NCI-H2081 (cell line): ENCODE measurements around the gene REX1BD.
A peak's percentile ranks its signal among the peaks of the same experiment; 100 is the strongest.
"Not testable (repeated sequence)": the region's sequence is repeated elsewhere in the genome, so short reads cannot be mapped to it uniquely, and the experiment has no call there.

Experiments used
- DNase-seq, 2 experiments: peaks; one replicate each; lab custom pipeline; 2025; lab: John Stamatoyannopoulos, UW

Gene REX1BD

GRCh38 chr19:18588611-18589379 is at the start of gene REX1BD:
REX1BD (plus strand) TSS chr19:18588798; CDS start chr19:18588802, 4 bp downstream.
- peak; percentile 63 to 65 for DNase-seq

GRCh38 chr19:18539372-18539771 is 49.2 kb upstream of the REX1BD start:
- no peak for DNase-seq

- not testable (repeated sequence) for DNase-seq
Measured at GRCh38 chr19:18540200-18540599, 48.4 kb upstream of the REX1BD start.

GRCh38 chr19:18541258-18541991 is 47.2 kb upstream of the REX1BD start:
- no peak for DNase-seq

DNA sequence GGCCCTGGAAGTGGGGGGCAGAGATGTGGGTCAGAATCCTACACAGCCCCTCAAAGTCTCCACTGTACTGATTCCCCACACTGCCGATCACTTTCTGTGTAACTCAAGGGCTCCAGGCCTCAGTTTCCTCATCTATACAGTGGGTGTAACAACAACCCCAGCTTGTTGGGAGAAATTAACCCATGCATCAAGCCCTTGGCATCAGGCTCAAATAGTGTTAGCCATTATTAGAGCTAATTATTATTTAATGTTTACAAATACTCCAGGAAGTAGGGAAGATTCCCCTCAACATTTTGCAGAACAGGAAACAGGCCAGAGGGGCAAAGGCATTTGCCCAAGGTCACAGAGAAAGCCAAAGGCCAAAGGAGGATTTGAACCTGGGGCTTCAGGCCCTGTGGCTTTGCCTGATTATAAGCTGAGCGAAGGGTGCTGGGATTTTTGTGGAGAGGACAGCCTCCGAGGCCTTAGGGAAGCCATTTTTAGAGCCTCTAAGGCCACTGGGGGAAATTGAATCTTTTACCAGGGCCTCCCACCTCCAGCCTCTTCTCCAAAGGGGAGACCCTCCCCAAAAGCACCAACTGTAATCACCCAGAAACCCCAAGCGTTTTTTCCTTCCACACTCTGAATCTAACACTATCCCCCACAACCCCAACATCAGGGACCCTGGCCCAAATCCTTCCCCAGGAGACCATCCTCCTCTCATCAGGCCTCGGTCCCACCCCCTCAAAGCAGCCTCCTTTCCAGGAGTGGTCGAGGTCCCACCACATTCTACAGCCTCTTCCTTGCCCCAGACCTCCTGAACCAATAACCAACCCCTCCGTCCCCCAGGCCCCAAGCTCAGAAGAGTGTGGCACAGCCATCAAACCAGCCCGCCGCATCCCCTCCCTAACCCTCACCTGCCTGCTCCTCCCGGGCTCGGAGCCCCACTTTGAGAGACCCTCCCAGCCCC is 46.3 kb upstream of the REX1BD start:
- DNase-seq = no peak

GRCh38 chr19:18542941-18543813 is 45.4 kb upstream of the REX1BD start, which contains the start of gene FKBP8:
FKBP8 (minus strand) TSS chr19:18543573; CDS start chr19:18541970, 1,603 bp downstream.
- DNase-seq = peak; percentile 86 to 88

DNA sequence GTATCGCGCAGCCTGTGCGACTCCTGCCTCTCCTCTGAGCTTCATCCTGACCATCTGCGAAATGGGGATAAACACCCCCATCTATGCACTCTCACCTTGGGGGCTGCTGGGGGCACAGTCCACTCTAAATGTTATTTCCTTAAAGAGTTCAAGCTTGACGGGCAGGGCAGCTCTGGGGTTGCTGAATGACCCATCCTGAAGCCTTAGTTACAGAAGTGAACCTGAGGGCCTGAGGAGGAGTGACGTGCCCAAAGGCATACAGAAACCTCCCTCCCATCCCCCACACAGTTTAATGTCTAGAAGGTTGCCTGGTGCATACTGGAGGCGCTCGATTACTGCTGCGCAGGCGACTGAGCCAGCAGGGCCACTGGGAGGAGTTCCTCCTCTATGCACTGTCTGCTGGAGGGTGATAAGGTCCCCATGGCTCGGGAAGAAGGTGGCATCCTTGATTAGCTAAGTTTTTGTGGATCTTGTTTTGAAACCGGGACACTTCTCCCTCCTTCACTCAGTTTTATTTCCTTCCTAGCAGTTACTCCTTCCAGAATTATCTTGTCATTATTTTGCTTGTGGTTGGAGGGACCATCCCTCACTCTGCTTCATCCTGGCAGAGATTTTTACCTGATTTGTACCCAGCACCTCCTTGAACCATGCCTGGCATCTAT is 44.7 kb upstream of the REX1BD start:
- peak; percentile 23 to 25 for DNase-seq

- DNase-seq = no peak
Measured at GRCh38 chr19:18551631-18552030, 37.0 kb upstream of the REX1BD start.

DNA sequence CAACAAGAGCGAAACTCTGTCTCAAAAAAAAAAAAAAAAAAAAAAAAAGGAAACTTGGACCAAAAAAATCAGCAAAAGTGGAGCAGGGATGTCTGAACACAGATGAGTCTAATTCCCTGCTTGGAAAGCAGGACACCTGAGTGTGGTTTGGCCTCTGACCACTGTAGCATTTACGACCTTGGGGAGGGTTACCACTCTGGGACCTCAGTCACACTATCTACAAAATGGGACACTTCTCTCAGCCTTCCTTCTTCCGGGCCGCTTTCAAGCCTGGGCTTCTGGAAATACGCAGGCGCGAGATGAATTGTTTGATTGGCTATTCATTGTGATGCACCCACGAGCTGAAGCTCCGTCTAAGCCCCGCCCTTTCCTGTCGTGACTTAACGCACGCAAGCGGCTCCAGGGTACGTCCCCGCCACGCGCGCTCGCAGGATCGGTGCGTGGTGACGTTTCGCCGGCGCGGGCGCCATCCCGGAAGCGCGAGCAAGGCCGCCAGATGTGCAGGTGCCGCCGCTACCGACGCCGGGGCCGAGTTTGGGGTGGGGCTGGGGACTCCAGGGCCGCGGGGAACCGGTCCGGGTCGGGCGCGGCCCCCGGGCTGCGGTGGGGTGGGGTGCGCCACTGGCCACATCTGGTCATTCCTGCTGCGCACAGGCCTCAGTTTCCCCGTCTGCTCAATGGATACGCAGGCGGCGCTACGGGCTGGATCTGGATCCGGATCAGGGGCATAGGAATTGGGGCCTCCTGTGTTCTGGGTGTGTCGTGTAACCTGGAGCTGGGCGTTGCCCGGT is 31.0 kb upstream of the REX1BD start, which contains the start of gene KXD1:
TSS of gene KXD1 (plus strand) at position 460 of the 791 bp plus-strand sequence. CDS start 4,187 bp downstream, outside the sequence.
- DNase-seq = peak; percentile 97 to 98

DNA sequence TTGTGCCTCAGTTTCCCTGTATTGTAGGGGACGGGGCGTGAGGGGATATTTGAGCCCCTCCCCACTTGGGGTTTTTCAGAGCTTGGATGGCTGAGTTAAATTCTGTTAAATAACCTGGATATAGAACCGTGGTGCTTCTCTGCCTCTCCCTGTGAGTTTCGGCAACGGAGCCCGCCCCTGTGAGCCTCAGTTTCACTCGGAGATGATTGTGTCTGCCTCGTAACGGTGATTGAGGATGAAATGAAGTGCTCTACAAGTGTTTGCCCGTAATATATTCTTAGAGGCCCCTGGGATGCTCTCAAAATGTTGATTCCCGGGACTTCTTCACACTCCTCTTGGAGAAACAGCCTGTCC is 30.4 kb upstream of the REX1BD start:
- no peak for DNase-seq

DNA sequence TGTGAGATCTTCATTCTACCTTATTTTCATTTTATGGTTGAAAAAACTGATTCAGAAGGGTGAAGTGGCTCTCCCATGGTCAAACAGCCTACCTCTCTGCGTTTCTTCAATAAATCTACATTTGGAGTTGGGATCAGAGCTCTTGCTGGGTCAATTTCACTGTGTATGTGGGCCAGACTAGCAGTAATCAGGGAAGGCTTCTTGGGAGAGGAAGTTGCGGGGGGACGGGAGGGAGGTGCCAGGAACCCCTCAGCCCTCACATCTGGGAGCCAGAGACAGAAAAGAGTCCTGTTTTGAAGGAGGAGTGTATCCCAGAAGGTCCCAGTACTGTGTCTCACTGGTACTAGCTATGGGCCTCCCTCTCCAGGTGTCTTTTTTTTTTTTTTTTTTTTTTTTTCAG is 30.0 kb upstream of the REX1BD start:
- DNase-seq = no peak

DNA sequence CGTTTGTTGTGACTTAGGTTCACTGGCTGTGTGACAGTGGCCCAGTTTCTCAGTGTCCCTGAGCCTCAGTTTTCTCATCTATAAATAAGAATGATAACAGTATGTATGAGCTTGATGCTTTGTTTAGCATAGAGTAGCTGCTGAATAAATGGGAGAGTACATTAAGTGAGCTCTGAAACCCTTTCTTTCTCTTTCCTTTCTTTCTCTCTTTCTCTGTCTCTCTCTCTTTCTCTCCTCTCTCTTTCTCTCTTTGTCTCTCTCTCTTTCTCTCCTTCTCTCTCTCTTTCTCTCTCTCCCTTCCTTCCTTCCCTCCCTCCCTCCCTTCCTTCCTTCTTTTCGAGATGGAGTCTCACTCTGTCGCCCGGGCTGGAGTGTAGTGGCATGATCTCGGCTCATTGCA is 28.9 kb upstream of the REX1BD start:
- DNase-seq = no peak

DNA sequence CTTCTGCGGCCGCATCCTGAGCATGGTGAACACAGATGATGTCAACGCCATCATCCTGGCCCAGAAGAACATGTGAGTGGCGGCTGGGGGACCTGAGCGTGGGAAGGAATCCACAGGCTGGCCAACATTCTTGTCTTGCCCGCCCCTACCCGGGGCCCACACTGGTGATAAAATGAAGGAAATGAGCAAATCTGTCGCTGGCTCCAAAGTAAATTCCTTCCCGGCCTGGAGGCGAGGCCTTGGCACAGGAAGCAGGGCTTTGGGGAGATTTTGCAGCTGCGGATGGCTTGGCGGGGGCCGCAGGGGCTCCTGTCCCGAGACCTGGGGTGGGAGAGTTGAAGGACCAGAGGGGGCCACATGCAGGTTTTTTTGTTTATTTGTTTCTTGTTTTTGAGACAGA is 26.5 kb upstream of the REX1BD start:
- no peak for DNase-seq

GRCh38 chr19:18566953-18567352 is 21.6 kb upstream of the REX1BD start:
- no peak for DNase-seq

DNA sequence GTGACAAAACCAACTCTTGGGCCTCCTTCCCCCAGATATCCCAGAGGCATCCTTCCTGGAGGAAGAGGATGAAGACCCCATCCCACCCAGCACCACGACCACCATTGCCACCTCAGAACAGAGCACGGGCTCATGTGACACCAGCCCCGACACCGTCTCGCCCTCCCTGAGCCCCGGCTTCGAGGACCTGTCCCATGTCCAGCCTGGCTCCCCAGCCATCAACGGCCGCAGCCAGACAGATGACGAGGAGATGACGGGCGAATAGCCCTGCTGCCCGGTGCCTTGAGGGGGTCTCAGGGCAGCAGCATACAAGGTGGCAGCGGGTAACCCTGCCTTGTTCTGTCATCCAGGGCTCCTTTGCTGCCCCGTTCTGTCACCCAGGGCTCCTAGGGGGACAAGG is 20.2 kb upstream of the REX1BD start:
- DNase-seq = no peak

GRCh38 chr19:18571564-18572344 is 16.8 kb upstream of the REX1BD start, which contains the start of gene UBA52:
UBA52 (plus strand) TSS chr19:18571857; CDS start chr19:18573301, 1,444 bp downstream.
- DNase-seq = peak; percentile 97 to 98

DNA sequence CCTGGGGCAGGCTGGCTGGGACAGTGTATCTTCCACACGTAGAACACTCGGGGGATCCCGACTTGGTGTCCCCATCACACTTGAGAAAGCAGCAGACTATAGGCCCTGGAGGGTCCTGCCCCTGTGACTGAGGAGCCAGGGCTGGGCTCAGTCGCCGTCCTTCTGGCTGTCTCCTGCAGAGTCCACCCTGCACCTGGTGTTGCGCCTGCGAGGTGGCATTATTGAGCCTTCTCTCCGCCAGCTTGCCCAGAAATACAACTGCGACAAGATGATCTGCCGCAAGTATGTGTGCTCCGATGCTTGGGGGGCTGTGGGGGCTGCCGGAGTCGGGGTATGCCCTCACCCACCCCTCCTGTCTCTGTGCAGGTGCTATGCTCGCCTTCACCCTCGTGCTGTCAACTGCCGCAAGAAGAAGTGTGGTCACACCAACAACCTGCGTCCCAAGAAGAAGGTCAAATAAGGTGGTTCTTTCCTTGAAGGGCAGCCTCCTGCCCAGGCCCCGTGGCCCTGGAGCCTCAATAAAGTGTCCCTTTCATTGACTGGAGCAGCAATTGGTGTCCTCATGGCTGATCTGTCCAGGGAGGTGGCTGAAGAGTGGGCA is 13.8 kb upstream of the REX1BD start:
- DNase-seq = no peak

GRCh38 chr19:18576383-18576782 is 12.2 kb upstream of the REX1BD start:
- no peak for DNase-seq
